Ascending aorta (tissue), 2 donors: Measurements from ENCODE around the gene RARRES1. TPM values are rescaled to one million over a fixed set of nuclear protein-coding genes. Genes with fewer than 3 reads are reported as not detected.

Experiments used
- DNase-seq, 2 donors: peaks; one replicate each; pipeline ENCODE4 v3.0.0-alpha.2; 2019; ENCODE audit warnings: low spot score in 2 of 2
- H3K27ac ChIP-seq, 2 donors: fragments of 200-600 bp; sonication (generic); one replicate each; pipeline ENCODE4 v1.5.1; 2016 to 2017; ENCODE audit warnings: mild to moderate bottlenecking in 1 of 2
- H3K27me3 ChIP-seq: fragments of 200-600 bp; sonication (generic); one replicate; pipeline ENCODE4 v1.5.1; 2017
- H3K36me3 ChIP-seq, 2 donors: fragments of 200-600 bp; sonication (generic); one replicate each; pipeline ENCODE4 v1.5.1; 2016
- H3K4me1 ChIP-seq, 2 donors: fragments of 200-600 bp; sonication (generic); one replicate each; pipeline ENCODE4 v1.5.1; 2016 to 2017; ENCODE audit warnings: mild to moderate bottlenecking in 1 of 2
- H3K4me3 ChIP-seq, 2 donors: fragments of 200-600 bp; sonication (generic); one replicate each; pipeline ENCODE4 v1.5.1; 2016 to 2017; ENCODE audit warnings: mild to moderate bottlenecking in 1 of 2
- H3K9me3 ChIP-seq, 2 donors: fragments of 200-600 bp; sonication (generic); one replicate each; pipeline ENCODE4 v1.5.1; 2016
- CTCF ChIP-seq, 3 experiments: fragments of 200-600 bp in 2 of 3; fragments of 450-650 bp in 1 of 3; sonication (generic) in 2 of 3; IDR thresholded peaks; one replicate each; pipeline ENCODE4 v1.5.1; 2016 to 2019; ENCODE audit warnings: antibody characterized with exemption in 3 of 3, mild to moderate bottlenecking in 1 of 3, moderate library complexity in 1 of 3
- intact Hi-C: fragments of 100-400 bp; cut with DNase I; formaldehyde crosslinking; loops from one replicate; pipeline ENCODE4 v1.15.1; 2023
- total RNA-seq: library from RNA; depleted of rRNA; stranded (reverse); fragments of >200 nt; gene quantifications from one replicate; pipeline ENCODE4 v1.1.0, GENCODE V29; 2016

RARRES1 gene
- total RNA-seq, 1 donor from 2014 or later, result 520 TPM

DNA sequence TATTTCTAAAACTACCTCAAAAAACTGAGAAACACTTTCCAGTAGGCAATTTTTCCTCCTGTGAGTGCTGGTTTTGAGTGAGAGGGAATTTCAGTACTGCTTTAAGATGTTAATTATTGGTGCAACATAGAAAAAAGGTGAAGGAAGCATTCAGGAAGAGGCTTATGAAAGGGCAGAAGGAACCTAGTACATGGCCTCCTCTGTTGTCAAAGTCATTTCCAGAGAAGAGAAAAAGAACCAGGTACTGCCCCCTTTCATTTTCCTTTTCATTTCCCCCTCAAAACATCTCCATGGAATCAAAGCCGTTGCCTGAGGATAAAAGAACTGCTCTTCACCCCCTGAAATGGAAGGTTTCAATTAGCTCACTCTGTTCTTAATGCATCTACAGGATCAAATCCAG lies 19.8 kb downstream of the RARRES1 start:
- Histone ChIP-seq H3K36me3 (peaks cover 6 to 8% of the 10 kb centered on the region in 2 donors), H3K27ac (peak overlapping the region; percentile 53 to 64), H3K4me1 (peaks cover 5 to 20% of the 10 kb centered on the region in 2 donors), H3K4me3 (no peak overlapping the region), H3K9me3 (no peaks in the 10 kb centered on the region), H3K27me3 (no peaks in the 10 kb centered on the region)
- intact Hi-C loops, result loop anchor here (10.0 kb wide), 1 partner anchor 1538 kb away; no protein-coding TSS in a partner anchor
- no peak for DNase-seq
- no peak for TF ChIP-seq CTCF (IDR thresholded peaks at IDR 0.05)

DNA sequence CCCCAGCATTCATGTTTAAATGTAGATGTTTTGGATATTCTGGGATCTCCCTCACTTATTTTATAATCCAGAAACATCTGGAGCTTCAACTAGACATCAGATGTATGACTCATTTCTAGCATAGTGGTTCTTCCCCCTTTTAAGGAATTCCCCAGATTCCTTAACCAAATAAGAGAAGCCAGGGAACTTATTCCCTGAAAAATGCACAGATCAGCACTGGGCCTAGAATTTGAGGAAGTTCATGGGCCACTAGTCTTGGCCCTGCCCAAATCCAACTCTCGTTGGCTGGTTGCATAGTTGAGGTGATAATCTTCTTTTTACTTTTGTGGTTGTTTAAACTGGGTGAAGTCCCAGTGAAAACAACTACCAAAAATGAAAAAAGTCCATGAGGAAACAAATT lies 20.4 kb downstream of the RARRES1 start:
- intact Hi-C loops, result loop anchor here (10.0 kb wide), 1 partner anchor 1537 kb away; no protein-coding TSS in a partner anchor
- no peak for TF ChIP-seq CTCF (IDR thresholded peaks at IDR 0.05)

DNA sequence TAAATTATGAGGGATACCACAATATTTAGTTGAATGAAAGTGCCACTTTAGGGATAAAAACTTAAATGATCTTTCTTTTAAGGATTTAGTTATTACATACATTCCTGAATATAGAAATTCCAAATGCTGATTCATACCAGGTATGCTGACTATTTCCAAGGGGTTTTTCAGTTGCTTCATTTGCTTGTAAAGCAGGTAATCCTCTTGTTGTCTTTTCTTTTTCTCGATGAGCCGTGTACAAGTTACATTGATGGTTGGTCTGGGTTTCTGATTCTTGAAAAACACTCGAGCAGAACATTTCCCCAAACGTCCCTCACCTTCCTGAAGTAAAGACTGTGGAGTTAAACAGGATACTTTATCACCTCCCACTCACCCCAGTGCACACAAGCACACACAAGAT lies 21.7 kb downstream of the RARRES1 start:
- H3K9me3 ChIP-seq, result no peaks in the 10 kb centered on the region
- peaks cover 5 to 20% of the 10 kb centered on the region in 2 donors for H3K4me1 ChIP-seq
- H3K27ac ChIP-seq, result peak overlapping the region; percentile 53 to 64
- no peaks in the 10 kb centered on the region for H3K27me3 ChIP-seq
- no peak overlapping the region for H3K4me3 ChIP-seq
- no peak for TF ChIP-seq CTCF (IDR thresholded peaks at IDR 0.05)
- no peak for DNase-seq
- peaks cover 6 to 8% of the 10 kb centered on the region in 2 donors for H3K36me3 ChIP-seq
- intact Hi-C loops, result loop anchor here (10.0 kb wide), 1 partner anchor 1536 kb away; no protein-coding TSS in a partner anchor

More for the DNA sequence above, 20.4 kb downstream of the RARRES1 start:
- H3K9me3 ChIP-seq, result no peaks in the 10 kb centered on the region
- peaks cover 6 to 8% of the 10 kb centered on the region in 2 donors for H3K36me3 ChIP-seq
- peaks cover 5 to 20% of the 10 kb centered on the region in 2 donors for H3K4me1 ChIP-seq
- no peak overlapping the region for H3K4me3 ChIP-seq
- H3K27ac ChIP-seq, result peak overlapping the region; percentile 53 to 64
- no peak for DNase-seq
- no peaks in the 10 kb centered on the region for H3K27me3 ChIP-seq

DNA sequence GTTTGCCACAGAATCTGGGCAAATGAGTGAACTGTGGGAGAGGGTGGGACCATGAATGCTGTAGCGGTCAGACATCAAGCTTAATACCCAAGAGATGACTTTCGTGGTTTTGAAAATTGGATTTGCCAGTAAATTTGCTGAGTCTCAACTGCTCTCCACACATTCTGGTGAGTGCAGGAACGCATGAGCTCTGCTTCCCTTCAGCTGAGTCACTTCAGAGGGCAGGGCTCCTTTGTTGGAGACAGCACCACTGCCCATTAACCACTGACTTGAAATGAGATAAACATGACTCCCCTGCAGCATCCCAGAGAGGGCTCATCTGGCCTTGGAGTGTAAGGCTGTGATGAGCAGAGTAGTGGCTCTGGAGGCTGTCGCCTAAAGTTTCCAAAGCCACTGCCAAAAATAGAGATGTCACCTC lies 22.6 kb downstream of the RARRES1 start:
- no peaks in the 10 kb centered on the region for H3K27me3 ChIP-seq
- intact Hi-C loops, result loop anchor here (10.0 kb wide), 1 partner anchor 1535 kb away; no protein-coding TSS in a partner anchor
- TF ChIP-seq CTCF (IDR thresholded peaks at IDR 0.05), result no peak
- no peaks in the 10 kb centered on the region for H3K9me3 ChIP-seq
- peaks cover 5 to 20% of the 10 kb centered on the region in 2 donors for H3K4me1 ChIP-seq
- H3K27ac ChIP-seq, result peak overlapping the region in 1 of 2 donors; percentile 23
- no peak for DNase-seq
- H3K4me3 ChIP-seq, result no peak overlapping the region
- peaks cover 6 to 8% of the 10 kb centered on the region in 2 donors for H3K36me3 ChIP-seq

DNA sequence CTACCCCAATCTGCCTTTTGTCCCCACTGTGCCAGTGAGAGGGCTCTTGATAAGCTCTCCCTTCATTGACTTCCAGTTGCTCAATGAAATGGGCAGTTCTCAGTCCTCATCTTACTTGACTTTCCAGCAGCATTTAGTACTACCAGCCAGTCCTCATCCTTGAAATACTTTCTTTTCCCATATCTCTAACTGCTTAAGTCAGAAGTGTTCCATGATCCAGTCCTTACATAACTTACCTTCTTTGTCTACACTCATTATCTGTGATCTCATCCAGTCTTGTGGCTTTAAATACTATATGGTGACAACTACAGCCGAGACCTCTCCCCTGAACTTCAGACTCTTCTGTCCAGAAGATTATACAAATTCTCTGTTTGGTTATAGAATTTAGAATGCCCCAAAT lies 28.7 kb downstream of the RARRES1 start:
- intact Hi-C loops, result no loop called here
- TF ChIP-seq CTCF (IDR thresholded peaks at IDR 0.05), result no peak
- Histone ChIP-seq H3K36me3 (peaks cover 5 to 6% of the 10 kb centered on the region in 2 donors), H3K4me1 (no peaks in the 10 kb centered on the region), H3K4me3 (no peak overlapping the region), H3K27me3 (no peaks in the 10 kb centered on the region), H3K27ac (peak overlapping the region in 1 of 2 donors; percentile 48), H3K9me3 (no peaks in the 10 kb centered on the region)
- no peak for DNase-seq
